ENCODE data around the gene WDR62.

WDR62 gene

GRCh38 chr19:36144624-36145023 is 89.9 kb downstream of the WDR62 start:
- DNase-seq = no peak

- DNase-seq = no peak
Observed at GRCh38 chr19:36149673-36150406, 95.1 kb downstream of the WDR62 start.

GRCh38 chr19:36150586-36150985 is 95.9 kb downstream of the WDR62 start:
- DNase-seq = no peak

- DNase-seq = no peak
Observed at GRCh38 chr19:36151144-36152018, 96.7 kb downstream of the WDR62 start.

- DNase-seq = no peak
Observed at GRCh38 chr19:36152019-36152351, 97.3 kb downstream of the WDR62 start.

- no peak for DNase-seq
Observed at GRCh38 chr19:36152352-36153091, 97.8 kb downstream of the WDR62 start, which contains the start of gene COX7A1. Gene COX7A1, minus strand, starts transcription at chr19:36152447. Its CDS starts 40 bp downstream, at chr19:36152407.

- DNase-seq = no peak
Observed at GRCh38 chr19:36153126-36153525, 98.4 kb downstream of the WDR62 start.

Measured in CD4-positive, alpha-beta T cell treated with Interleukin-4 for 4 hours (primary cell).